Measurements from ENCODE around the gene MRPL14.

Gene MRPL14

DNA sequence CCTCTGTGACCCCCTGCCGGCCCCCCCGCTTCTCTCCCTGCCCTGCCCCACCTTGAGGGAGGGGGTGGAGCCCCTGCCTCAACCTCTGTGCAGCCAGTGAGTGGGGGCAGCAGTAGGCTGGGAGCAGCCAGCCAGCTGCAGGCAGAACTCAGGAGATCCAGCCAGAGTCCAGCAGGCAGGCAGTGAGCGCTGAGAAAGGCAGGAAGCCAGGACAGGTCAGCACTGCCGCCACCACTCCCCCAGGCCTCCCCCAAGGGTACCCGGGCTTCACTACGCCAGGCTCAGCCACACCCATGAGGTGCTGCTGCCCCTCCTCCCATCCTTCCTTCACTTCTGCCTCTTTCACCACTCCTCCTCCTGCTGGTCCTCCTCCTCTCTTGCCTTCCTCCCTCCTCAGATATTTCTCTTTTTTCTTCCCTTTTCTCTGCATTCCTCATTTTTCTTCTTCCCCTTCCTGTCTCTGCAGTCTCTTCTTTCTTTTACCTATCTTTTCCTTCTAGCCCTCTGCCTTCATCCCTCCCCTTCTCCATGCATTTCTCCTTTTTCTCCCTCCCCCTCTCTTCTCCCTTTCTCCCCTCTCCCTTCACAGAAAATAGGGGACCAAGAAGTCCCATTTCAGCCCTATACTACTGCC, 11.6 kb upstream of the MRPL14 start:
- no peak overlapping the region for H3K4me3 Mint-ChIP-seq
- no peak overlapping the region for H3K27ac Mint-ChIP-seq
- ATAC-seq (no peak), DNase-seq (ENCODE audit: low spot score in 2 of 2) (no peak)
- H3K36me3 Mint-ChIP-seq = peaks cover 24% of the 10 kb centered on the region
- peaks cover 31% of the 10 kb centered on the region for H3K4me1 Mint-ChIP-seq
- H3K9me3 Mint-ChIP-seq = no peaks in the 10 kb centered on the region

GRCh38 chr6:44135875-44136274, 8.6 kb upstream of the MRPL14 start:
- H3K4me3 Mint-ChIP-seq = no peak overlapping the region
- H3K36me3 Mint-ChIP-seq = peaks cover 24% of the 10 kb centered on the region
- no peaks in the 10 kb centered on the region for H3K9me3 Mint-ChIP-seq

GRCh38 chr6:44135173-44135758, 8.0 kb upstream of the MRPL14 start:
- no peaks in the 10 kb centered on the region for H3K9me3 Mint-ChIP-seq
- no peak for DNase-seq (ENCODE audit: low spot score in 2 of 2)
- H3K27ac Mint-ChIP-seq = peak overlapping the region; percentile 80
- H3K4me3 Mint-ChIP-seq = no peak overlapping the region
- H3K36me3 Mint-ChIP-seq = peaks cover 24% of the 10 kb centered on the region
- no peak for ATAC-seq
- peaks cover 39% of the 10 kb centered on the region for H3K4me1 Mint-ChIP-seq

More at GRCh38 chr6:44135875-44136274, 8.6 kb upstream of the MRPL14 start:
- Mint-ChIP-seq H3K27ac (peak overlapping the region; percentile 68), H3K4me1 (peaks cover 45% of the 10 kb centered on the region)
- DNase-seq (ENCODE audit: low spot score in 2 of 2) (no peak), ATAC-seq (no peak)

DNA sequence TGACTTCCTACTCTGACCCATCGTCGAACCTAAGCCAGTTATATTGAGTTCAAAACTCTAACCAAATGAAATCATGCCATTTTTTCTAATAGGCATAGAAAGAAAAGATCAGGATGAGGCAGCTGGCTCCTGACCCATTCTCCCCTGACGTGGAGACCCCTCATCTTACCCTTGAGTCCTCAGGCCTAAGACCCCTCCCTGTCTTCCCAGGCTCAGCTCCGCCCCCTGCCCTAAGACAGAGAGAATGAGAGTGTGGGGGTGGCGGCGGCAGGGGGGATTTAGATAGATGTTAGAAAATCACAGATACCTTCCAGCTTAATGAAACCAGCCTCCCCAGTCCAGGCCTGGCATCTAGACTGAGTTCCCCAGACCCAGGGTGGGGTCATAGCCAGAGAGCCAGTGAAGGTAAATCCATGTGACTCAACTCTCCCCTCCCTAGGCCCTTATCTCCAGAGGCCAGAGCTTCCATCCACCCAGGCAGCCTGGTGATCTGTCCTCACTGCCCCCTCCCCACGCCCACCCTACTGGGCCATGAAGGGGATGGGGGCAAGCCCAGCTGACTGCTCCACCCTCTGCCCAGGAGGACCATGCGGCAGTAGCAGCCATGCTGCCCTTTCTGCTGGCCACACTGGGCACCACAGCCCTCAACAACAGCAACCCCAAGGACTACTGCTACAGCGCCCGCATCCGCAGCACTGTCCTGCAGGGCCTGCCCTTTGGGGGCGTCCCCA, 6.9 kb upstream of the MRPL14 start:
- H3K4me1 Mint-ChIP-seq = peaks cover 45% of the 10 kb centered on the region
- DNase-seq (ENCODE audit: low spot score in 2 of 2) (no peak), ATAC-seq (peak; percentile 8)
- H3K9me3 Mint-ChIP-seq = no peaks in the 10 kb centered on the region
- H3K36me3 Mint-ChIP-seq = peaks cover 18% of the 10 kb centered on the region
- H3K27ac Mint-ChIP-seq = peak overlapping the region; percentile 80
- H3K4me3 Mint-ChIP-seq = no peak overlapping the region

DNA sequence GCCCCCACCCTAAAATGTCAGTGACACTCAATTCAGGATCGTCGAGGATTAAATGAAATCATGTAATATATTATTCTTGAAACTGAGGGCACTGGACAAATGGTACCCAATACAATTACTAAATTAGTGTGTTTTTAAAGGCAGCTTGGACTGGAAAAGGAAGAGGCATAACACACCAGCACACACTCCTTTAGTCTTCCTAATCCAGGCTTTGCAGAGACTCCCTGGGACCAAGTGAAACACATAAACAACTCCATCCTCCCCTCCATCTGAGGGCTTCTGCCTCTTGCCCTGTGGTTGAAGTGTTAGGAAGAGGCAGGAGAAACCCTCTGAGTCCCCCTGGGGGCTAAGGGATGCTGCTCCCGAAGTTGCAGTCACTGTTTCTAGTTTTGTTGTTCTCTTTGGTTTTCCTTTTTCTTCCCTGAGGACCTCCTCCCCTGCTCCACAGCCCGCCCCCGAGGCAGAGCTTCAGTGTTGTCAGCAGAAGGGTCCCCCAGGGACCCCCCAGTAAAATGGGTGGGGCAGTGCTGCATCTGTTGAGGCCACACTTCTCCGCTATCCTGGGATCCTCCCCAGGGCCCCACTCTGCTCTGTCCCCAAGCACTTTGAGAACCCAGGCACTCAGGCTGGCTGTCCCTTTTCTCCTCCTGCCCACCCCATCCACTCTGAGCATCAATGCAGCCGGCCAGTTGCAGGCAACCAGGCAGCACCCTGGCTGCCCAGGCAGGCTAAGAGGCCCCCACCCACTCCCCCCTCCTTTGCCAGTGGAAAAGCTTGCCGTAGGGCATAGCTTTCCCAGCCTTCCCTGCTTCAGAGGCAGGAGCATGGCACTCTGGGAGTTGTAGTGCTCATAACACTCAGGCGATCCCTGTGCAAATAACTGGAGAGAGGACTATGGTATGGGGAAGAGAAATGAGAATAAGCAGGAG, 6.0 kb upstream of the MRPL14 start:
- ATAC-seq = no peak
- Mint-ChIP-seq H3K27ac (peak overlapping the region; percentile 73), H3K36me3 (peaks cover 13% of the 10 kb centered on the region), H3K9me3 (no peaks in the 10 kb centered on the region), H3K4me3 (no peak overlapping the region), H3K4me1 (peaks cover 49% of the 10 kb centered on the region)
- no peak for DNase-seq (ENCODE audit: low spot score in 2 of 2)

DNA sequence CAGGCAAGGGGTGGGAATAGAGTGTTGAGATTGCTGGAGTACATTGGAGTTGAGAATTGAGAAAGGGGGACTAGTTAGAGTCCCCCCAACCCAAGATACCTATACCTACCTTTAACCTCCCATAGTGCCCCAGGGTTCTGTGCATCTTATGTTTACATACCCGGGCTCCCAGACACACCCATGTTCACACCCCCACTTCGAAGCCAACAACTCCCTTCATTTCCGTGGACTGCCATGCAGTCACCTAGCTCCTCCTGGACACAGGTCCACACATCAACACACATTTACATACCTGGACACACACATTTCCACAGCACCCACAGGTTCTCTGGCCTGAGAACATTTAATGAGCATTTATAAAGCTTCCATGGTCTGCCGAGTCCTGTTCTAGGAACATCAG, 5.2 kb upstream of the MRPL14 start:
- H3K27ac Mint-ChIP-seq = no peak overlapping the region
- H3K9me3 Mint-ChIP-seq = no peaks in the 10 kb centered on the region
- peaks cover 52% of the 10 kb centered on the region for H3K4me1 Mint-ChIP-seq
- no peak overlapping the region for H3K4me3 Mint-ChIP-seq
- DNase-seq (ENCODE audit: low spot score in 2 of 2) = no peak
- H3K36me3 Mint-ChIP-seq = peaks cover 20% of the 10 kb centered on the region
- ATAC-seq = no peak

GRCh38 chr6:44131892-44132291, 4.6 kb upstream of the MRPL14 start:
- DNase-seq (ENCODE audit: low spot score in 2 of 2) (no peak), ATAC-seq (no peak)
- Mint-ChIP-seq H3K4me1 (peaks cover 52% of the 10 kb centered on the region), H3K36me3 (peaks cover 23% of the 10 kb centered on the region), H3K9me3 (no peaks in the 10 kb centered on the region), H3K27ac (no peak overlapping the region), H3K4me3 (no peak overlapping the region)

GRCh38 chr6:44129841-44130322, 2.6 kb upstream of the MRPL14 start:
- Mint-ChIP-seq H3K4me3 (peak overlapping the region; percentile 83), H3K27ac (no peak overlapping the region), H3K9me3 (no peaks in the 10 kb centered on the region), H3K4me1 (peaks cover 54% of the 10 kb centered on the region), H3K36me3 (peaks cover 25% of the 10 kb centered on the region)
- DNase-seq (ENCODE audit: low spot score in 2 of 2) (no peak), ATAC-seq (no peak)

- H3K9me3 Mint-ChIP-seq = no peaks in the 10 kb centered on the region
- H3K36me3 Mint-ChIP-seq = peaks cover 25% of the 10 kb centered on the region
- peak overlapping the region; percentile 83 for H3K4me3 Mint-ChIP-seq
- peaks cover 56% of the 10 kb centered on the region for H3K4me1 Mint-ChIP-seq
- peak overlapping the region; percentile 96 for H3K27ac Mint-ChIP-seq
- DNase-seq (ENCODE audit: low spot score in 2 of 2) (peak; percentile 18 to 60), ATAC-seq (no peak)
These were observed 1.0 kb upstream of the MRPL14 start for GRCh38 chr6:44128020-44128917.

GRCh38 chr6:44126320-44127149, 717 bp downstream of the MRPL14 start:
- Mint-ChIP-seq H3K9me3 (no peaks in the 10 kb centered on the region), H3K4me3 (peak overlapping the region; percentile 83), H3K27ac (peak overlapping the region; percentile 96), H3K4me1 (peaks cover 60% of the 10 kb centered on the region), H3K36me3 (peaks cover 25% of the 10 kb centered on the region)
- DNase-seq (ENCODE audit: low spot score in 2 of 2) (peak; percentile 61 to 89), ATAC-seq (peak; percentile 90)

GRCh38 chr6:44123544-44123943, 3.7 kb downstream of the MRPL14 start:
- no peak for DNase-seq (ENCODE audit: low spot score in 2 of 2)

DNA sequence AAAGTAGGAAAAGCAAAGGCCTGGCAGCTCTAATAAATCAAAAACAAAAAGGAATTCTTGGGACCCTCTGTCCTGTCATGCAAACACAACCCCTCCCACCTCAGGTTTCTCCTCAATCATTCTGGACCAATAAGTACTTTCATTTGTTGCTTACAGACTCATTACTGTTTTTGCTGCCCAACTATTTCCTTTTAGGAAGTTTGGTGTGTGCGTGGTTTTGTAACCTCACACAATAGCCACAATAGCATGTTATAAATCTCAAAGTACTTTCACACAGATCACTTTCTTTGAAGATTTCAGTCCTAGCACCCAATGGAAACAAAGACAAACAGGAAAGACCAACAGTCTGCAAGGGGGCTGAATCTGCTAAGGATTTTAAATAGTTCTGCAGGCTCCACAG, 4.5 kb downstream of the MRPL14 start:
- DNase-seq (ENCODE audit: low spot score in 2 of 2) = no peak
- ATAC-seq = no peak
- no peaks in the 10 kb centered on the region for H3K9me3 Mint-ChIP-seq
- H3K4me1 Mint-ChIP-seq = peaks cover 69% of the 10 kb centered on the region
- H3K27ac Mint-ChIP-seq = no peak overlapping the region
- peak overlapping the region; percentile 17 for H3K4me3 Mint-ChIP-seq
- H3K36me3 Mint-ChIP-seq = peaks cover 24% of the 10 kb centered on the region

More at GRCh38 chr6:44123544-44123943, 3.7 kb downstream of the MRPL14 start:
- ATAC-seq = no peak
- Mint-ChIP-seq H3K4me3 (peak overlapping the region; percentile 17), H3K36me3 (peaks cover 31% of the 10 kb centered on the region), H3K4me1 (peaks cover 71% of the 10 kb centered on the region), H3K9me3 (no peaks in the 10 kb centered on the region), H3K27ac (no peak overlapping the region)

GRCh38 chr6:44120692-44121443, 6.4 kb downstream of the MRPL14 start:
- Mint-ChIP-seq H3K9me3 (no peaks in the 10 kb centered on the region), H3K27ac (no peak overlapping the region), H3K36me3 (peaks cover 13% of the 10 kb centered on the region), H3K4me1 (peaks cover 76% of the 10 kb centered on the region), H3K4me3 (no peak overlapping the region)
- ATAC-seq (no peak), DNase-seq (ENCODE audit: low spot score in 2 of 2) (no peak)

Measured in stimulated activated effector memory CD8-positive, alpha-beta T cell treated with anti-CD3 and anti-CD28 coated beads, Interleukin-12 subunit alpha, Interleukin-12 subunit beta, amount 100 ng/mL, for 72 hours (primary cell).